Esophagus squamous epithelium (tissue), 5 donors: ENCODE results near the gene RAB10. TPM values are rescaled to one million over a fixed set of nuclear protein-coding genes. Genes with fewer than 3 reads are reported as not detected.

ENCODE experiments used
- DNase-seq: peaks from one replicate; lab custom pipeline; 2025; lab: John Stamatoyannopoulos, UW
- H3K27ac ChIP-seq, 4 donors: fragments of 200-600 bp; sonication (generic); one replicate each; pipeline ENCODE4 v1.5.1; 2016 to 2019; ENCODE audit warnings: mild to moderate bottlenecking in 1 of 4
- H3K27me3 ChIP-seq, 4 donors: fragments of 200-600 bp; sonication (generic); 1 replicate in 3 of 4; 2 replicates in 1 of 4; pipeline versions ENCODE4 v1.5.1 to v1.6.0; 2017 to 2021; ENCODE audit warnings: antibody characterized with exemption in 1 of 4
- H3K36me3 ChIP-seq, 3 donors: fragments of 200-600 bp; sonication (generic); one replicate each; pipeline ENCODE4 v1.5.1; 2016 to 2019
- H3K4me1 ChIP-seq, 3 donors: fragments of 200-600 bp; sonication (generic); one replicate each; pipeline ENCODE4 v1.5.1; 2017 to 2019
- H3K4me3 ChIP-seq, 4 donors: fragments of 200-600 bp; sonication (generic); 1 replicate in 3 of 4; 2 replicates in 1 of 4; pipeline ENCODE4 v1.5.1; 2016 to 2019; ENCODE audit warnings: mild to moderate bottlenecking in 2 of 4, moderate library complexity in 1 of 4
- H3K9me3 ChIP-seq, 3 donors: fragments of 200-600 bp; sonication (generic); one replicate each; pipeline ENCODE4 v1.5.1; 2016 to 2019
- POLR2A ChIP-seq, 4 donors: fragments of 450-650 bp; IDR thresholded peaks; one replicate each; pipeline ENCODE4 v1.6.1; 2017; ENCODE audit warnings: antibody characterized with exemption in 4 of 4, mild to moderate bottlenecking in 4 of 4, moderate library complexity in 3 of 4
- WGBS, 2 donors: methylation state at CpG; one replicate each; pipeline ENCODE4 v1.1.5; 2018; 5-methylcytosine and 5-hydroxymethylcytosine counted together
- intact Hi-C: fragments of 100-400 bp; cut with DNase I; formaldehyde crosslinking; loops from one replicate; pipeline ENCODE4 v1.15.0; 2022
- total RNA-seq, 4 donors: library from RNA; depleted of rRNA; stranded (reverse); fragments of >200 nt; gene quantifications; one replicate each; pipeline ENCODE4 v1.1.0, GENCODE V29; 2016
- TF ChIP-seq, protein P1 (sequence below), 6 experiments: fragments of 450-650 bp in 4 of 6; fragments of 200-600 bp in 2 of 6; sonication (generic) in 2 of 6; IDR thresholded peaks; one replicate each; pipeline ENCODE4 v1.5.1; 2016 to 2019; ENCODE audit warnings: antibody characterized with exemption in 6 of 6, mild to moderate bottlenecking in 4 of 6, moderate library complexity in 4 of 6
- donor health status: DM: yes; HTN: yes; CAD: no.

RAB10 gene
- total RNA-seq, 4 donors from 2014 or later, result 214 to 388 (median 335) TPM

DNA sequence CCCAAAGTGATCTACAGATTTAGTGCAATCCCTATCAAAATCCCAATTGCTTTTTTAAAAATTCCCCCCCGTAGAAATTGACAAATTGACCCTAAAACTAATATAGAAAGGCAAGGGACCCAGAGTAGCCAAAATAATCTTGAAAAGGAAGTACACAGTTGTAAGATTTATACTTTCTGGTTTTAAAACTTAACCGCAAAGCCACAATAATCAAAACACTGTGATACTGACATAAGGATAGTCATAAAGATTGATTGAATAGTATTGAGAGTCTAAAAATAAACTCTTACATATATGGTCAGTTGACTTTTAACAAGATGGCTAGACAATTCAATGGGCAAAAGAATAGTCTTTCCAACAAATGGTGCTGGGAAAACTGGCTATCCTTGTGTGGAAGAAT is 80.3 kb downstream of the RAB10 start:
- Histone ChIP-seq H3K4me3 (no peak overlapping the region), H3K36me3 (peaks cover 0 to 89% (median 15%) of the 10 kb centered on the region in 3 donors), H3K27me3 (no peaks in the 10 kb centered on the region), H3K9me3 (no peaks in the 10 kb centered on the region), H3K4me1 (peaks cover 0 to 7% (median 0%) of the 10 kb centered on the region in 3 donors), H3K27ac (no peak overlapping the region)
- DNase-seq, result no peak
- intact Hi-C loops, result no loop called here
- no peak for TF ChIP-seq POLR2A (IDR thresholded peaks at IDR 0.05)
- WGBS, 2 donors, result 74 to 83% methylated on average over 2 of the region's 2 CpGs

DNA sequence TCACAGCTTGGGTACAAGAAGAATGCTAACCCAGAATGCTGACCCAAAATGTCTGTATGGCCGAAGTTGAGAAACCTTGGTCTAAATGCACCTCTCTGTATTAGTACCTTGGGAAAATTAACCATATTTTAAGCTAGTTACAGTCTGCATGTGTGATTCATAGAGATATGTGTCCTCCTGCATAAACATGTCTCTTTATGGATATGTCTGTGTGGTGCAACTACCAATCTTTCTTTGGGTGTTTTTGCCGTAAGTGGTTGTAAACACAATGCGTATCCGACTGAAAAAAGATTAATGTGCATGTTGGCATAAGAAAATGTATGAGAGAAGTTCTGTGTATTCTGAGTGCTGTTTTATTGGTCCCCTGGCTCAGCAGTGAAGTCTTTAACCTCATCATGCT is 84.8 kb downstream of the RAB10 start:
- H3K4me1 ChIP-seq, result peaks cover 0 to 14% (median 0%) of the 10 kb centered on the region in 3 donors
- H3K27ac ChIP-seq, result no peak overlapping the region
- DNase-seq, result no peak
- no peaks in the 10 kb centered on the region for H3K27me3 ChIP-seq
- peaks cover 0 to 75% (median 0%) of the 10 kb centered on the region in 3 donors for H3K36me3 ChIP-seq
- no peak overlapping the region for H3K4me3 ChIP-seq
- intact Hi-C loops, result no loop called here
- WGBS, 2 donors, result 66 to 77% methylated on average over 4 of the region's 4 CpGs
- TF ChIP-seq POLR2A (IDR thresholded peaks at IDR 0.05), result no peak
- no peaks in the 10 kb centered on the region for H3K9me3 ChIP-seq

DNA sequence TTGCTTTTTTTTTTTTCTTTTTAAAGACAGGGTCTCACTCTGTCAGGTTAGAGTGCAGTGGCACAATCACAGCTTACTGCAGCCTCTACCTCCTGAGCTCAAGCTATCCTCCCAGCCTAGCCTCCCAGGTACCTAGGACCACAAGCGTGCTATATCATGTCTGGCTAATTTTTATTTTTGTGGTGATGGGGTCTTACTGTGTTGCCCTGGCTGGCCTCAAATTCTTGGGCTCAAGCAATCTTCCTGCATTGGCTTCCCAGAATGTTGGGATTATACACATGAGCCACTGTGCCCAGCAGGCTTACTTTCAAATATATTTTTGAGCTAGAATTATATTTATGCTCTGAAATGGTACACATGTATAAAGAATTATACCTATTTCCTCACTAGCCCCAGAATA is 85.6 kb downstream of the RAB10 start:
- peaks cover 0 to 14% (median 0%) of the 10 kb centered on the region in 3 donors for H3K4me1 ChIP-seq
- H3K27me3 ChIP-seq, result no peaks in the 10 kb centered on the region
- intact Hi-C loops, result no loop called here
- 100% methylated on average over 1 of the region's 1 CpG for WGBS, 2 donors
- H3K36me3 ChIP-seq, result peaks cover 0 to 69% (median 0%) of the 10 kb centered on the region in 3 donors
- H3K4me3 ChIP-seq, result no peak overlapping the region
- H3K9me3 ChIP-seq, result no peaks in the 10 kb centered on the region
- DNase-seq, result no peak
- H3K27ac ChIP-seq, result no peak overlapping the region
- TF ChIP-seq, protein P1, sequence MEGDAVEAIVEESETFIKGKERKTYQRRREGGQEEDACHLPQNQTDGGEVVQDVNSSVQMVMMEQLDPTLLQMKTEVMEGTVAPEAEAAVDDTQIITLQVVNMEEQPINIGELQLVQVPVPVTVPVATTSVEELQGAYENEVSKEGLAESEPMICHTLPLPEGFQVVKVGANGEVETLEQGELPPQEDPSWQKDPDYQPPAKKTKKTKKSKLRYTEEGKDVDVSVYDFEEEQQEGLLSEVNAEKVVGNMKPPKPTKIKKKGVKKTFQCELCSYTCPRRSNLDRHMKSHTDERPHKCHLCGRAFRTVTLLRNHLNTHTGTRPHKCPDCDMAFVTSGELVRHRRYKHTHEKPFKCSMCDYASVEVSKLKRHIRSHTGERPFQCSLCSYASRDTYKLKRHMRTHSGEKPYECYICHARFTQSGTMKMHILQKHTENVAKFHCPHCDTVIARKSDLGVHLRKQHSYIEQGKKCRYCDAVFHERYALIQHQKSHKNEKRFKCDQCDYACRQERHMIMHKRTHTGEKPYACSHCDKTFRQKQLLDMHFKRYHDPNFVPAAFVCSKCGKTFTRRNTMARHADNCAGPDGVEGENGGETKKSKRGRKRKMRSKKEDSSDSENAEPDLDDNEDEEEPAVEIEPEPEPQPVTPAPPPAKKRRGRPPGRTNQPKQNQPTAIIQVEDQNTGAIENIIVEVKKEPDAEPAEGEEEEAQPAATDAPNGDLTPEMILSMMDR (IDR thresholded peaks at IDR 0.05), result no peak
- no peak for TF ChIP-seq POLR2A (IDR thresholded peaks at IDR 0.05)

DNA sequence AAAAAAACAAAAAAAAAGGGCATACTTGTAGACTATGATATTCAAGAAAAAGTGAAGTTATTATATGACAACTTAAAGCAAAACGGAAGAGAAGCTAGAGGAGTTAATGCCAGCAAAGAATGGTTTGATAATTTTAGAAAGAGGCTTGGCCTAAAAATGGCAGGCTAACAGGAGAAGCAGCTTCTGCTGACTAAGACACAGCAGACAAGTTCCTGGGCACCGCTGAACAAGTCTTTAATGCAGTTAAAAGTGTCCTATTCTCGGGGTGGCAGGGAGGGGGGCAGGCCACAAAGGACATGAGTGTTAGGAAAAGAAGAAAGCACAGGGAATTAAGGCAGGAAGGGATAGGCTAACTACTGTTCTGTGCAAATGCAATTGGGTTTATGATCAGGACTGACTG is 88.7 kb downstream of the RAB10 start:
- no peaks in the 10 kb centered on the region for H3K27me3 ChIP-seq
- 66 to 68% methylated on average over 3 of the region's 3 CpGs for WGBS, 2 donors
- TF ChIP-seq POLR2A (IDR thresholded peaks at IDR 0.05), result no peak
- TF ChIP-seq, protein P1 (IDR thresholded peaks at IDR 0.05), result no peak
- H3K9me3 ChIP-seq, result no peaks in the 10 kb centered on the region
- H3K27ac ChIP-seq, result no peak overlapping the region
- intact Hi-C loops, result no loop called here
- peaks cover 0 to 26% (median 0%) of the 10 kb centered on the region in 3 donors for H3K4me1 ChIP-seq
- no peak for DNase-seq
- peaks cover 0 to 62% (median 0%) of the 10 kb centered on the region in 3 donors for H3K36me3 ChIP-seq
- H3K4me3 ChIP-seq, result no peak overlapping the region

DNA sequence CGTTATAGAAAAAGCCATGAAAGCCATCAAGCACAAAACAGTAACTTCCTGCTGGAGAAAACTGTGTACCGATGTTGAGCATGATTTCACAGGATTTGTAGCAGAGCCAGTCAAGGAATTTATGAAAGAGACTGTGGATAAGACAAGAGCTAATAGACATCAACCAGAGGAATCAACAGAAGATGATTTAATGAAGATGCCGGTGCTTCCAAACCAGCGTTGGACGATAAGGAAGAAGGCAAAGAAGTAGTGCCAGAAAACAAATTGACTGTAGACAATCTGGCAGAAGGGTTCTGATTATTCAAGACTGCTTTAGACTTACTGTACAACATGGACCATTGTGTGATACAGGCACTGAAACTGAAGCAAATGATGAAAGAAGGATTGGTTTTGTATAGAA is 89.5 kb downstream of the RAB10 start:
- no peaks in the 10 kb centered on the region for H3K27me3 ChIP-seq
- H3K36me3 ChIP-seq, result peaks cover 0 to 63% (median 6%) of the 10 kb centered on the region in 3 donors
- H3K27ac ChIP-seq, result no peak overlapping the region
- intact Hi-C loops, result no loop called here
- 80% methylated on average over 5 of the region's 5 CpGs for WGBS, 2 donors
- no peaks in the 10 kb centered on the region for H3K9me3 ChIP-seq
- TF ChIP-seq POLR2A (IDR thresholded peaks at IDR 0.05), result no peak
- TF ChIP-seq, protein P1 (IDR thresholded peaks at IDR 0.05), result no peak
- no peak for DNase-seq
- H3K4me1 ChIP-seq, result peaks cover 0 to 20% (median 0%) of the 10 kb centered on the region in 3 donors
- H3K4me3 ChIP-seq, result no peak overlapping the region

DNA sequence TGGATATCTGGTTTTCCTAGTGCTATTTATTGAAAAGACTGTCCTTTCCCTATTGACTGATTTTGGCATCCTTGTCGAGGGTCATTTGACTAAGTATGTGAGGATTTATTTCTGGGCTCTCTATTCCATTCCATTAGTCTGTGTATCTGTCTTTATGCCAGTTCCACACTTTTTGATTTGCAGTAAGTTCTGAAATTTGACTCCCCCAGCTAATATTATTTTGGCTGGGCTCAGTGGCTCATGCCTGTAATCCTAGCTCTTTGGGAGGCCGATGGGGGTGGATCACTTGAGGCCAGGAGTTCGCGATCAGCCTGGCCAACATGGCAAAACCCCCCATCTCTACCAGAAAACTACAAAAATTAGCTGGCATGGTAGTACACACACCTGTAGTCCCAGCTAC is 92.2 kb downstream of the RAB10 start:
- H3K9me3 ChIP-seq, result no peaks in the 10 kb centered on the region
- intact Hi-C loops, result no loop called here
- H3K4me1 ChIP-seq, result peaks cover 0 to 19% (median 0%) of the 10 kb centered on the region in 3 donors
- H3K4me3 ChIP-seq, result no peak overlapping the region
- TF ChIP-seq, protein P1 (IDR thresholded peaks at IDR 0.05), result no peak
- H3K27ac ChIP-seq, result no peak overlapping the region
- H3K36me3 ChIP-seq, result peaks cover 0 to 63% (median 6%) of the 10 kb centered on the region in 3 donors
- H3K27me3 ChIP-seq, result no peaks in the 10 kb centered on the region
- DNase-seq, result no peak
- 54 to 68% methylated on average over 4 of the region's 4 CpGs for WGBS, 2 donors
